Heart left ventricle (tissue), 13 donors: ENCODE data around the gene GRM1.

ENCODE experiments used
- POLR2A ChIP-seq, 2 donors: fragments of 450-650 bp; IDR thresholded peaks; one replicate each; pipeline ENCODE4 v1.6.1; 2017; ENCODE audit warnings: antibody characterized with exemption in 2 of 2, mild to moderate bottlenecking in 2 of 2, moderate library complexity in 2 of 2
- TF ChIP-seq, protein P1 (sequence below), 12 donors: fragments of 200-600 bp; sonication (generic) in 4 of 12; IDR thresholded peaks; one replicate each; pipeline versions ENCODE4 v1.5.0 to v1.8.0; 2018 to 2022; ENCODE audit warnings: antibody characterized with exemption in 12 of 12, mild to moderate bottlenecking in 5 of 12
- donor health status: ischemic (EF 13 %, LVEDD 7.1; RV severe dilation, severe dysfunction).
- donor health status: DM: no; HTN: yes; CAD: no.
- donor health status: DM: no; HTN: no; CAD: no.
- donor health status: ischemic (EF 25% LVEDD 6.9; RV normal size, moderate dysfunction).
- donor health status: ischemic (EF 25% LVEDD 5.7; RV mildly dilated, moderate dysfunction).
- donor health status: ischemic (EF 35%, LVEDD 5.7; RV mildly dilated, moderate dysfunction).
- donor health status: nonischemic (EF 11% LVEDD 7.7; RV severe dilation, severe dysfunction).
- donor health status: DM: yes; HTN: yes; CAD: no.
- donor health status: PGD.
- donor health status: ischemic (EF 29% LVEDD 5.4; RV normal size, mild dysfunction).
- donor health status: nonischemic (EF 23%, LVEDD 6.1; RV moderate dilation, normal function).

DNA sequence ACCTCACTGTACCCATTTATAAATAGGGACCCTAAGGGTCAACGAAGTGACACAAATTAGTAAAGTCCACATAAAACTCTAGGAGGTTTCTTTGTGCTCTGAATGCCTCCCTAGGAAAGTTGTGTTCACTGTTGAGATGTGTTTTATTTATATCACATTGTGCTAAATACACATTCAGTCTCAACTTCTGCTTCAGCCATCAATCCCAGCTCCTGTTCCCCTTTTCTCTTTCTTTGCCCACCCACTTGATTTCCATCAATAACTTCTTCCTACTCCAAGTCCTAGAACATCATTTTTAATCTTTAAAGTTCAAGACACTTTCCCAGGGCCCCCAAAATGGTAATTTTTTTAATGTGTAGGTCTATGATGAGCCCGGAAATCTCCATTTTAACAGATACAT is 306.5 kb downstream of the GRM1 start:
- no peak for TF ChIP-seq POLR2A (IDR thresholded peaks at IDR 0.05)
- TF ChIP-seq, protein P1, sequence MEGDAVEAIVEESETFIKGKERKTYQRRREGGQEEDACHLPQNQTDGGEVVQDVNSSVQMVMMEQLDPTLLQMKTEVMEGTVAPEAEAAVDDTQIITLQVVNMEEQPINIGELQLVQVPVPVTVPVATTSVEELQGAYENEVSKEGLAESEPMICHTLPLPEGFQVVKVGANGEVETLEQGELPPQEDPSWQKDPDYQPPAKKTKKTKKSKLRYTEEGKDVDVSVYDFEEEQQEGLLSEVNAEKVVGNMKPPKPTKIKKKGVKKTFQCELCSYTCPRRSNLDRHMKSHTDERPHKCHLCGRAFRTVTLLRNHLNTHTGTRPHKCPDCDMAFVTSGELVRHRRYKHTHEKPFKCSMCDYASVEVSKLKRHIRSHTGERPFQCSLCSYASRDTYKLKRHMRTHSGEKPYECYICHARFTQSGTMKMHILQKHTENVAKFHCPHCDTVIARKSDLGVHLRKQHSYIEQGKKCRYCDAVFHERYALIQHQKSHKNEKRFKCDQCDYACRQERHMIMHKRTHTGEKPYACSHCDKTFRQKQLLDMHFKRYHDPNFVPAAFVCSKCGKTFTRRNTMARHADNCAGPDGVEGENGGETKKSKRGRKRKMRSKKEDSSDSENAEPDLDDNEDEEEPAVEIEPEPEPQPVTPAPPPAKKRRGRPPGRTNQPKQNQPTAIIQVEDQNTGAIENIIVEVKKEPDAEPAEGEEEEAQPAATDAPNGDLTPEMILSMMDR (IDR thresholded peaks at IDR 0.05), result no peak
